H1 (cell line): ENCODE measurements around the gene CNTN5. TPM values are rescaled to one million over a fixed set of nuclear protein-coding genes. Genes with fewer than 3 reads are reported as not detected.

ENCODE experiments used
- HDAC6 ChIP-seq: IDR thresholded peaks from one replicate; pipeline ENCODE4 v1.7.1; 2012; ENCODE audit warnings: low read depth, mild to moderate bottlenecking, inconsistent platforms, low read length, moderate library complexity
- POU5F1 ChIP-seq: IDR thresholded peaks from 2 replicates; pipeline ENCODE4 v1.6.1; 2011; ENCODE audit warnings: low read depth, mild to moderate bottlenecking, low read length, moderate library complexity
- polyA plus RNA-seq, 7 experiments: library from polyadenylated mRNA; depleted of rRNA in 3 of 7; stranded (reverse) in 5 of 7; unstranded in 2 of 7; fragments of >200 nt in 5 of 7; fragments of 200-250 nt in 2 of 7; gene quantifications; 1 replicate in 5 of 7; 2 replicates in 1 of 7; 4 replicates in 1 of 7; pipeline versions ENCODE4 v1.2.1 to v1.2.3, GENCODE V29; 2011 to 2013; ENCODE audit warnings: missing spikeins in 2 of 7, mixed read lengths in 2 of 7
- total RNA-seq: library from RNA; stranded (reverse); fragmentation: NEBNext Ultra II Directional; extraction: Animal tissue kit (Norgen Biotek cat#: 25700); gene quantifications from 2 replicates; pipeline ENCODE4 v1.2.1, GENCODE V29; 2021
- TF ChIP-seq, protein P1 (sequence below): fragments of 300-600 bp; sonication (generic); IDR thresholded peaks from 2 replicates; pipeline ENCODE4 v1.7.1; 2012; ENCODE audit warnings: low read length, moderate library complexity, mild to moderate bottlenecking, inconsistent platforms; ENCODE audit not compliant: insufficient replicate concordance

CNTN5 gene
- total and polyA plus RNA-seq, 2 of the 8 experiments (the other 6 are each of a cell fraction or from before 2014, with no cell fraction given) = not detected

DNA sequence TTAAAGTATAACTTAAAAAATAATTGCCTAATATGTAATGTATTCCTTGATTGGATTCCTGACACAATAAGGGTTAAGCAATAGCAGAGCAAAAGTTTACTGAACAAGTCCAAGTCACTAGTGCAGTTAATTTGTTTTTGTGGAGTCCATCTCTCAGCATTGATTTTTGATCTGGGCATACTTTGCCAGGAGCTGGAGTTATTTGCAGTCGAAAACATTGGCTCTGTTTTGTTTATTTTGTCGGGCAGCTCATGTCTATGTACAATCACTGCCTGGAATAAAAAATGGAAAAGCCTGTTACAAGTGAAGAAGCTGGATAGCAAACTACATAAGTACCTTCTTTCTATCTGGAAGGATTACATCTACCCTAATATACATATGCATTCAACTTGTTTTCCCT, 625.2 kb downstream of the CNTN5 start (continued):
- TF ChIP-seq, protein P1, sequence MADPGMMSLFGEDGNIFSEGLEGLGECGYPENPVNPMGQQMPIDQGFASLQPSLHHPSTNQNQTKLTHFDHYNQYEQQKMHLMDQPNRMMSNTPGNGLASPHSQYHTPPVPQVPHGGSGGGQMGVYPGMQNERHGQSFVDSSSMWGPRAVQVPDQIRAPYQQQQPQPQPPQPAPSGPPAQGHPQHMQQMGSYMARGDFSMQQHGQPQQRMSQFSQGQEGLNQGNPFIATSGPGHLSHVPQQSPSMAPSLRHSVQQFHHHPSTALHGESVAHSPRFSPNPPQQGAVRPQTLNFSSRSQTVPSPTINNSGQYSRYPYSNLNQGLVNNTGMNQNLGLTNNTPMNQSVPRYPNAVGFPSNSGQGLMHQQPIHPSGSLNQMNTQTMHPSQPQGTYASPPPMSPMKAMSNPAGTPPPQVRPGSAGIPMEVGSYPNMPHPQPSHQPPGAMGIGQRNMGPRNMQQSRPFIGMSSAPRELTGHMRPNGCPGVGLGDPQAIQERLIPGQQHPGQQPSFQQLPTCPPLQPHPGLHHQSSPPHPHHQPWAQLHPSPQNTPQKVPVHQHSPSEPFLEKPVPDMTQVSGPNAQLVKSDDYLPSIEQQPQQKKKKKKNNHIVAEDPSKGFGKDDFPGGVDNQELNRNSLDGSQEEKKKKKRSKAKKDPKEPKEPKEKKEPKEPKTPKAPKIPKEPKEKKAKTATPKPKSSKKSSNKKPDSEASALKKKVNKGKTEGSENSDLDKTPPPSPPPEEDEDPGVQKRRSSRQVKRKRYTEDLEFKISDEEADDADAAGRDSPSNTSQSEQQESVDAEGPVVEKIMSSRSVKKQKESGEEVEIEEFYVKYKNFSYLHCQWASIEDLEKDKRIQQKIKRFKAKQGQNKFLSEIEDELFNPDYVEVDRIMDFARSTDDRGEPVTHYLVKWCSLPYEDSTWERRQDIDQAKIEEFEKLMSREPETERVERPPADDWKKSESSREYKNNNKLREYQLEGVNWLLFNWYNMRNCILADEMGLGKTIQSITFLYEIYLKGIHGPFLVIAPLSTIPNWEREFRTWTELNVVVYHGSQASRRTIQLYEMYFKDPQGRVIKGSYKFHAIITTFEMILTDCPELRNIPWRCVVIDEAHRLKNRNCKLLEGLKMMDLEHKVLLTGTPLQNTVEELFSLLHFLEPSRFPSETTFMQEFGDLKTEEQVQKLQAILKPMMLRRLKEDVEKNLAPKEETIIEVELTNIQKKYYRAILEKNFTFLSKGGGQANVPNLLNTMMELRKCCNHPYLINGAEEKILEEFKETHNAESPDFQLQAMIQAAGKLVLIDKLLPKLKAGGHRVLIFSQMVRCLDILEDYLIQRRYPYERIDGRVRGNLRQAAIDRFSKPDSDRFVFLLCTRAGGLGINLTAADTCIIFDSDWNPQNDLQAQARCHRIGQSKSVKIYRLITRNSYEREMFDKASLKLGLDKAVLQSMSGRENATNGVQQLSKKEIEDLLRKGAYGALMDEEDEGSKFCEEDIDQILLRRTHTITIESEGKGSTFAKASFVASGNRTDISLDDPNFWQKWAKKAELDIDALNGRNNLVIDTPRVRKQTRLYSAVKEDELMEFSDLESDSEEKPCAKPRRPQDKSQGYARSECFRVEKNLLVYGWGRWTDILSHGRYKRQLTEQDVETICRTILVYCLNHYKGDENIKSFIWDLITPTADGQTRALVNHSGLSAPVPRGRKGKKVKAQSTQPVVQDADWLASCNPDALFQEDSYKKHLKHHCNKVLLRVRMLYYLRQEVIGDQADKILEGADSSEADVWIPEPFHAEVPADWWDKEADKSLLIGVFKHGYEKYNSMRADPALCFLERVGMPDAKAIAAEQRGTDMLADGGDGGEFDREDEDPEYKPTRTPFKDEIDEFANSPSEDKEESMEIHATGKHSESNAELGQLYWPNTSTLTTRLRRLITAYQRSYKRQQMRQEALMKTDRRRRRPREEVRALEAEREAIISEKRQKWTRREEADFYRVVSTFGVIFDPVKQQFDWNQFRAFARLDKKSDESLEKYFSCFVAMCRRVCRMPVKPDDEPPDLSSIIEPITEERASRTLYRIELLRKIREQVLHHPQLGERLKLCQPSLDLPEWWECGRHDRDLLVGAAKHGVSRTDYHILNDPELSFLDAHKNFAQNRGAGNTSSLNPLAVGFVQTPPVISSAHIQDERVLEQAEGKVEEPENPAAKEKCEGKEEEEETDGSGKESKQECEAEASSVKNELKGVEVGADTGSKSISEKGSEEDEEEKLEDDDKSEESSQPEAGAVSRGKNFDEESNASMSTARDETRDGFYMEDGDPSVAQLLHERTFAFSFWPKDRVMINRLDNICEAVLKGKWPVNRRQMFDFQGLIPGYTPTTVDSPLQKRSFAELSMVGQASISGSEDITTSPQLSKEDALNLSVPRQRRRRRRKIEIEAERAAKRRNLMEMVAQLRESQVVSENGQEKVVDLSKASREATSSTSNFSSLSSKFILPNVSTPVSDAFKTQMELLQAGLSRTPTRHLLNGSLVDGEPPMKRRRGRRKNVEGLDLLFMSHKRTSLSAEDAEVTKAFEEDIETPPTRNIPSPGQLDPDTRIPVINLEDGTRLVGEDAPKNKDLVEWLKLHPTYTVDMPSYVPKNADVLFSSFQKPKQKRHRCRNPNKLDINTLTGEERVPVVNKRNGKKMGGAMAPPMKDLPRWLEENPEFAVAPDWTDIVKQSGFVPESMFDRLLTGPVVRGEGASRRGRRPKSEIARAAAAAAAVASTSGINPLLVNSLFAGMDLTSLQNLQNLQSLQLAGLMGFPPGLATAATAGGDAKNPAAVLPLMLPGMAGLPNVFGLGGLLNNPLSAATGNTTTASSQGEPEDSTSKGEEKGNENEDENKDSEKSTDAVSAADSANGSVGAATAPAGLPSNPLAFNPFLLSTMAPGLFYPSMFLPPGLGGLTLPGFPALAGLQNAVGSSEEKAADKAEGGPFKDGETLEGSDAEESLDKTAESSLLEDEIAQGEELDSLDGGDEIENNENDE = no peak
- TF ChIP-seq HDAC6 (no peak), POU5F1 (no peak)
- TF ChIP-seq, all 59 proteins: peak for 0
